C4-2B (cell line): ENCODE data around the gene LRTM1.

Experiments used
- H3K27ac ChIP-seq: fragments of 450-650 bp; 2 replicates; pipeline ENCODE4 v1.5.1; 2017
- ZFX ChIP-seq: fragments of 450-650 bp; IDR thresholded peaks from 2 replicates; pipeline ENCODE4 v1.6.1; 2017
- TF ChIP-seq, protein P1 (sequence below): fragments of 450-650 bp; conservative IDR thresholded peaks from 2 replicates; pipeline ENCODE4 v1.5.1; 2017; ENCODE audit warnings: mild to moderate bottlenecking

LRTM1 gene

DNA sequence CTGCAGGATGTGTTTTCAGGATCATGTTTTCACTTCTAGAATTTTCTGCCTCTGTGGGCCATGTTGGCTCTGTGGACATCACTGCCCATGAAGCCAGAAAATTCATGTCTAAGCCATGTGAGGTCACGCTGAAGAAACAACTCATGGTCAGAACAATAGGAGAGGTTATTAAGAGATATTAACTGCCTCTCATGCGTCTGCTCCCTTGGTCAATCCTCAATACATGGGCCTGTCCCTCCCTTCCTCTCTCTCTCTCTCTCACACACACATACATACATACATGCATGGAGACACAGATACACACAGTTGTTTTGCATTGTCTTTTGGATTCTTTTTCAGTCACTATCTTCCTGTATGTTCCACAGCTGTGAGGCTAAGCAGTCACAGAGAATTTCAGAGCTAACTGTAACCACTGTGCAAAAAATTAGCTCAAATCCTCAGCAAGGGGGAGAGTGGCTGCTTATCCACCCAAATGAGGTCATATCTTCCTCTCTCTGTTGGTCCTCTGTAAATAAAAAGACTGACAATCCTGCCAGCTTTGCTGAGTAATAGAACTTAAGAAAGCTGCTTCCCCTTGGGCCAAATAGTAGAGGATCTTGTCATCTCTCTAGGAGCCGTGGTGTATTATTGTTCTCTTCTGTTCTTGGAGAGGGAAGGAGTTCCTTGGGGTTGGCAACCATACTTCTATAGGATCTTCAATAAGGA, 45.6 kb downstream of the LRTM1 start:
- H3K27ac ChIP-seq = no peak overlapping the region
- no peak for TF ChIP-seq ZFX
- TF ChIP-seq, protein P1, sequence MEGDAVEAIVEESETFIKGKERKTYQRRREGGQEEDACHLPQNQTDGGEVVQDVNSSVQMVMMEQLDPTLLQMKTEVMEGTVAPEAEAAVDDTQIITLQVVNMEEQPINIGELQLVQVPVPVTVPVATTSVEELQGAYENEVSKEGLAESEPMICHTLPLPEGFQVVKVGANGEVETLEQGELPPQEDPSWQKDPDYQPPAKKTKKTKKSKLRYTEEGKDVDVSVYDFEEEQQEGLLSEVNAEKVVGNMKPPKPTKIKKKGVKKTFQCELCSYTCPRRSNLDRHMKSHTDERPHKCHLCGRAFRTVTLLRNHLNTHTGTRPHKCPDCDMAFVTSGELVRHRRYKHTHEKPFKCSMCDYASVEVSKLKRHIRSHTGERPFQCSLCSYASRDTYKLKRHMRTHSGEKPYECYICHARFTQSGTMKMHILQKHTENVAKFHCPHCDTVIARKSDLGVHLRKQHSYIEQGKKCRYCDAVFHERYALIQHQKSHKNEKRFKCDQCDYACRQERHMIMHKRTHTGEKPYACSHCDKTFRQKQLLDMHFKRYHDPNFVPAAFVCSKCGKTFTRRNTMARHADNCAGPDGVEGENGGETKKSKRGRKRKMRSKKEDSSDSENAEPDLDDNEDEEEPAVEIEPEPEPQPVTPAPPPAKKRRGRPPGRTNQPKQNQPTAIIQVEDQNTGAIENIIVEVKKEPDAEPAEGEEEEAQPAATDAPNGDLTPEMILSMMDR = no peak

DNA sequence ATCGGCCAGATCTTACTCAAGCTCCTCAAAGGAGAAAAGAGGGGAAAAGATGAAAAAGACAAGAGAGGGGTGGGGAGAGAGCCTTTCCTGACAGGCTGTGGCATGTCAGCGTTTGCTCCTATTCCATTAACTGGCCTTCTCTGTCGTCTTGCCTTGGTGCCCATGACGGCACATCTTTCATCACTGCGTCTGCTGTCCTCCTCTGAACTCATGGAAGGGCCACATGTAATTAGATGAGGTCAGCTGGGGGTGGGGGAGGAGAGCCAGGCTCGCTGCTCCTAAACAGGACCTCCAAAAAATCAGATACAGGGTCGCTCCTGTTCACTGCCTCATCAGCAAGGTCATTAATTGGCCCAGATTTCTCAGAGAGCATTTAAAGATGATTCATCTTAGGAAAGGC, 49.7 kb downstream of the LRTM1 start:
- TF ChIP-seq, protein P1 = no peak
- TF ChIP-seq ZFX = no peak
- H3K27ac ChIP-seq = no peak overlapping the region

GRCh38 chr3:54877730-54878129, 50.1 kb downstream of the LRTM1 start:
- no peak for TF ChIP-seq ZFX
- TF ChIP-seq, protein P1 = no peak
- no peak overlapping the region for H3K27ac ChIP-seq

GRCh38 chr3:54876694-54877093, 51.2 kb downstream of the LRTM1 start:
- TF ChIP-seq, protein P1 = no peak
- TF ChIP-seq ZFX = no peak
- no peak overlapping the region for H3K27ac ChIP-seq

GRCh38 chr3:54875596-54876268, 52.1 kb downstream of the LRTM1 start:
- TF ChIP-seq ZFX = no peak
- TF ChIP-seq, protein P1 = no peak
- no peak overlapping the region for H3K27ac ChIP-seq

- no peak for TF ChIP-seq ZFX
- TF ChIP-seq, protein P1 = no peak
- no peak overlapping the region for H3K27ac ChIP-seq
Measured at GRCh38 chr3:54874816-54875556, 52.9 kb downstream of the LRTM1 start.
